DND-41 (cell line): ENCODE data around the gene ATG16L2.
"Not testable (repeated sequence)": the region's sequence is repeated elsewhere in the genome, so short reads cannot be mapped to it uniquely, and the experiment has no call there.

Source experiments
- ATAC-seq: fragments of 200-7000 bp; cut with Tn5 transposase; 3 replicates; pipeline ENCODE4 v1.9.1; 2021; ENCODE audit warnings: low read depth; ENCODE audit not compliant: insufficient read depth
- DNase-seq: peaks from one replicate; pipeline ENCODE4 v3.0.0-alpha.2; 2020
- H2AFZ ChIP-seq: 2 replicates; pipeline ENCODE4 v1.6.0; 2012; ENCODE audit warnings: low read depth, low read length
- H3K27ac ChIP-seq: 2 replicates; pipeline ENCODE4 v1.5.1; 2012; ENCODE audit warnings: low read length, inconsistent platforms
- H3K27me3 ChIP-seq: fragments of 200-600 bp; sonication (generic); 2 replicates; pipeline ENCODE4 v1.6.0; 2012; ENCODE audit warnings: low read length, mild to moderate bottlenecking, inconsistent platforms; ENCODE audit not compliant: insufficient read depth, poor library complexity
- H3K36me3 ChIP-seq: 2 replicates; pipeline ENCODE4 v1.5.1; 2012; ENCODE audit warnings: low read length, inconsistent platforms; ENCODE audit not compliant: insufficient read depth
- H3K4me1 ChIP-seq: 2 replicates; pipeline ENCODE4 v1.5.1; 2012; ENCODE audit warnings: mild to moderate bottlenecking, low read length; ENCODE audit not compliant: insufficient read depth
- H3K4me2 ChIP-seq: 2 replicates; pipeline ENCODE4 v1.6.0; 2012; ENCODE audit warnings: mild to moderate bottlenecking, moderate library complexity, low read length, inconsistent platforms; ENCODE audit not compliant: insufficient read depth
- H3K4me3 ChIP-seq, 2 experiments: fragments of 200-600 bp in 1 of 2; shearing (Covaris generic) in 1 of 2; 2 replicates each; pipeline ENCODE4 v1.5.1; 2012 to 2016; ENCODE audit warnings: inconsistent platforms in 2 of 2, low read length in 2 of 2, mild to moderate bottlenecking in 2 of 2, low read depth in 1 of 2, moderate library complexity in 1 of 2
- H3K79me2 ChIP-seq: 2 replicates; pipeline ENCODE4 v1.6.0; 2012; ENCODE audit warnings: low read length, inconsistent platforms; ENCODE audit not compliant: insufficient read depth
- H3K9ac ChIP-seq: 2 replicates; pipeline ENCODE4 v1.6.0; 2012; ENCODE audit warnings: low read depth, mild to moderate bottlenecking, inconsistent platforms, low read length, moderate library complexity
- H3K9me3 ChIP-seq: 2 replicates; pipeline ENCODE4 v1.5.1; 2012; ENCODE audit warnings: low read length, moderate library complexity, mild to moderate bottlenecking, inconsistent platforms; ENCODE audit not compliant: insufficient read depth, severe bottlenecking
- H4K20me1 ChIP-seq: 2 replicates; pipeline ENCODE4 v1.6.0; 2012; ENCODE audit warnings: low read length; ENCODE audit not compliant: insufficient read depth
- EZH2 ChIP-seq: IDR thresholded peaks from 3 replicates; pipeline ENCODE4 v1.6.1; 2012; ENCODE audit warnings: borderline replicate concordance, low read depth, mild to moderate bottlenecking, moderate library complexity, low read length, inconsistent platforms; ENCODE audit not compliant: severe bottlenecking
- TF ChIP-seq, protein P1 (sequence below): IDR thresholded peaks from 2 replicates; pipeline ENCODE4 v1.5.1; 2012; ENCODE audit warnings: borderline replicate concordance, low read length, moderate library complexity, mild to moderate bottlenecking; ENCODE audit not compliant: poor library complexity, severe bottlenecking; ENCODE audit errors: extremely low read depth

Gene ATG16L2

DNA sequence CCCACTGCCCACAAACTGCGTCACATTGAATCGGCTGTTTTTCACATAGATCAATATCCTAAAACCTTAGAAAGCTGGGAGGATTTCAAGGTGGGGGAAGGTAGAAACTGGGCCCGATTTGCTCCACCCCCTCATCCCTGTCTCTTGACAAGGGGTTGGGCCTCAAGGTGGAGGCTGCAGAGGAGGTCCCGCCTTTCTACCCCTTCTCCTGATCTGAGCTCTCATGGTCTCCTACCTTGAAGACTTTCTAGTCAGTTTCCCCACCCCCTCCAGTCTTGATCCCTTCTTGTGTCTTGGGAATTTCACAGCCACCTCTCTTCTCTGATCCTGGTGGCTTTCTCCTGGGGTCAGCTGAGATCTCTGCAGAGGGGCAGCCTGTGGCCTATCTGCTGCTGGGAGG lies 15.8 kb upstream of the ATG16L2 start:
- H3K4me3 ChIP-seq, result no peak overlapping the region
- H3K79me2 ChIP-seq, result no peaks in the 10 kb centered on the region
- no peak for TF ChIP-seq EZH2
- TF ChIP-seq, protein P1, sequence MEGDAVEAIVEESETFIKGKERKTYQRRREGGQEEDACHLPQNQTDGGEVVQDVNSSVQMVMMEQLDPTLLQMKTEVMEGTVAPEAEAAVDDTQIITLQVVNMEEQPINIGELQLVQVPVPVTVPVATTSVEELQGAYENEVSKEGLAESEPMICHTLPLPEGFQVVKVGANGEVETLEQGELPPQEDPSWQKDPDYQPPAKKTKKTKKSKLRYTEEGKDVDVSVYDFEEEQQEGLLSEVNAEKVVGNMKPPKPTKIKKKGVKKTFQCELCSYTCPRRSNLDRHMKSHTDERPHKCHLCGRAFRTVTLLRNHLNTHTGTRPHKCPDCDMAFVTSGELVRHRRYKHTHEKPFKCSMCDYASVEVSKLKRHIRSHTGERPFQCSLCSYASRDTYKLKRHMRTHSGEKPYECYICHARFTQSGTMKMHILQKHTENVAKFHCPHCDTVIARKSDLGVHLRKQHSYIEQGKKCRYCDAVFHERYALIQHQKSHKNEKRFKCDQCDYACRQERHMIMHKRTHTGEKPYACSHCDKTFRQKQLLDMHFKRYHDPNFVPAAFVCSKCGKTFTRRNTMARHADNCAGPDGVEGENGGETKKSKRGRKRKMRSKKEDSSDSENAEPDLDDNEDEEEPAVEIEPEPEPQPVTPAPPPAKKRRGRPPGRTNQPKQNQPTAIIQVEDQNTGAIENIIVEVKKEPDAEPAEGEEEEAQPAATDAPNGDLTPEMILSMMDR, result no peak
- no peak overlapping the region for H3K27ac ChIP-seq
- peaks cover 11% of the 10 kb centered on the region for H3K4me1 ChIP-seq
- no peak overlapping the region for H2AFZ ChIP-seq
- H3K4me2 ChIP-seq, result no peak overlapping the region
- H3K9ac ChIP-seq, result no peak overlapping the region
- H3K27me3 ChIP-seq, result no peaks in the 10 kb centered on the region
- H3K36me3 ChIP-seq, result no peaks in the 10 kb centered on the region
- DNase-seq (no peak), ATAC-seq (no peak)
- no peaks in the 10 kb centered on the region for H4K20me1 ChIP-seq
- no peaks in the 10 kb centered on the region for H3K9me3 ChIP-seq

DNA sequence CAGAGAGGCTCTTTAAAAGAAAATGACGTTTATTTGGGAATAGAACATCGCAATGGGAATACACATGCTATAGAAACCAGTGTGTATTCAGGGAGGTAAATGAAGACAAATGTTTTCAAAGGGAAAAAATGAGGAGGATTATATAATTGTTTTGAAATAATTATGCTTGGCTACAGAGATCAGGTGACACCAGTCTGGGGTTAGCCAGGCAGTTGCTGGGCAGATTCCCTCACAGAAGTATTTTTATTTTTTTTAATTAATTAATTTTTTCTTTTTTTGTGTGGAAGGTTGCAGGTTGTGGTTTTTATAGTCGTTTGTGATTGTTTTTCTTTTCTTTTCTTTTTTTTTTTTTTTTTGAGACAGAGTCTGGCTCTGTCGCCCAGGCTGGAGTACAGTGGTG lies 14.8 kb upstream of the ATG16L2 start:
- Histone ChIP-seq H3K4me3 (no peak overlapping the region), H3K27ac (no peak overlapping the region), H3K4me1 (peaks cover 5% of the 10 kb centered on the region), H2AFZ (no peak overlapping the region), H3K36me3 (no peaks in the 10 kb centered on the region), H3K27me3 (no peaks in the 10 kb centered on the region), H3K4me2 (no peak overlapping the region), H3K79me2 (no peaks in the 10 kb centered on the region), H3K9me3 (no peaks in the 10 kb centered on the region), H3K9ac (no peak overlapping the region), H4K20me1 (no peaks in the 10 kb centered on the region)
- ATAC-seq (no peak), DNase-seq (no peak)
- TF ChIP-seq EZH2, result no peak
- TF ChIP-seq, protein P1, result no peak

DNA sequence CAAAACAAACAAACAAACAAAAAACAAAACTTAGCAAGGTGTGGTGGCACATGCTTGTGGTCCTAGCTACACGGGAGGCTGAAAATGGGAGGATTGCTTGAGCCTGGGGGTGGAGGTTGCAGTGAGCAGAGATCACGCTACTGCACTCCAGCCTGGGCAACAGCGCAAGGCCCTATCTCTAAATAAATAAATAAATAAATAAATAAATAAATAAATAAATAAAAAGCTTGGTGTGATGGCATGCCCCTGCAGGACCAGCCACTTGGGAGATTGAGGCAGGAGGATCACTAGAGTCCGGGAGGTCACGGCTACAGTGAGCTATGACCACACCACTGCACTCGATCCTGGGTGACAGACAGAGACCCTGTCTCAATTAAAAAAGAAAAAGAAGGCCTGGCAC lies 11.4 kb upstream of the ATG16L2 start:
- TF ChIP-seq, protein P1, result no peak
- no peak for TF ChIP-seq EZH2

DNA sequence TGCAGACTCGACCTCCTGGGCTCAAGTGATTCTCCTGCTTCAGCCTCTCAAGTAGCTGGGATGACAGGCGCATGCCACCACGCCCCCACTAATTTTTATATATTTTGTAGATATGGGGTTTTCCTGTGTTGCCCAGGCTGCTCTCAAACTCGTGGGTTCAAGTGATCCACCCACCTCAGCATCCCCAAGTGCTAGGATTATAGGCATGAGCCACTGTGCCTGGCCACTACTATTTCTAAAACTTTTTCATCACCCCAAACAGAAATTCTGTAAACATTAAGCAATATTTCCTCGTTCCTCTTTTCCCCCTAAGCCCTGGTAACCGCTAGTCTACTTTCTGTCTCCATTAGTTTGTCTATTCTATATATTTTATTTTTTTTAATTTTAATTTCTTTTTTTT lies 9.0 kb upstream of the ATG16L2 start:
- Histone ChIP-seq H4K20me1 (peaks cover 2% of the 10 kb centered on the region; the same call in 1 of the 2 replicates), H2AFZ (no peak overlapping the region), H3K27ac (no peak overlapping the region), H3K79me2 (no peaks in the 10 kb centered on the region), H3K4me2 (no peak overlapping the region), H3K4me3 (no peak overlapping the region), H3K9ac (no peak overlapping the region), H3K4me1 (no peaks in the 10 kb centered on the region), H3K27me3 (no peaks in the 10 kb centered on the region), H3K9me3 (no peaks in the 10 kb centered on the region), H3K36me3 (peaks cover 10% of the 10 kb centered on the region)
- TF ChIP-seq, protein P1, result no peak
- TF ChIP-seq EZH2, result no peak
- no peak for DNase-seq
- no peak for ATAC-seq

More for the DNA sequence above, 11.4 kb upstream of the ATG16L2 start:
- no peaks in the 10 kb centered on the region for H3K9me3 ChIP-seq
- DNase-seq (no peak), ATAC-seq (no peak)
- H3K27ac ChIP-seq, result no peak overlapping the region
- H2AFZ ChIP-seq, result no peak overlapping the region
- H4K20me1 ChIP-seq, result no peaks in the 10 kb centered on the region
- H3K27me3 ChIP-seq, result no peaks in the 10 kb centered on the region
- H3K4me2 ChIP-seq, result no peak overlapping the region
- no peaks in the 10 kb centered on the region for H3K36me3 ChIP-seq
- H3K4me3 ChIP-seq, result no peak overlapping the region
- no peaks in the 10 kb centered on the region for H3K79me2 ChIP-seq
- H3K9ac ChIP-seq, result no peak overlapping the region
- no peaks in the 10 kb centered on the region for H3K4me1 ChIP-seq

DNA sequence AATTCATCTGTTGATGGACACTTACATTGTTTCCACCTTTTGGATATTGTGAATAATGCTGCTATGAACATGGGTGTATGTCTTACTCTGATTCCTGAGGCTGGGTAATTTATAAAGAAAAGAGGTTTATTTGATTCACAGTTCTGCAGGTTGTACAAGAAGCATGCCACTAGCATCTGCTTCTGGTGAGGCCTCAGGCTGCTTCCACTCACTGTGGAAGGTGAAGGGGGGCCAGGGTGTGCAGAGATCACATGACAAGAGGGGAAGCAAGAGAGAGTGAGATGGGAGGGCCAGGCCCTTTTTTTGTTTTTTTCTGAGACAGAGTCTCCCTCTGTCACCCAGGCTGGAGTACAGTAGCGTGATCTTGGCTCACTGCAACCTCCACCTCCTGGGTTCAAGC lies 7.8 kb upstream of the ATG16L2 start:
- H3K27me3 ChIP-seq, H3K4me1 ChIP-seq, H3K27ac ChIP-seq, H3K79me2 ChIP-seq, H3K4me3 ChIP-seq, H2AFZ ChIP-seq, DNase-seq, ATAC-seq, H3K4me2 ChIP-seq, H3K9ac ChIP-seq, H4K20me1 ChIP-seq, H3K9me3 ChIP-seq: not testable (repeated sequence)
- H3K36me3 ChIP-seq, result peaks cover 15% of the 10 kb centered on the region
